ENCODE data around the gene HSPA6.

DNA sequence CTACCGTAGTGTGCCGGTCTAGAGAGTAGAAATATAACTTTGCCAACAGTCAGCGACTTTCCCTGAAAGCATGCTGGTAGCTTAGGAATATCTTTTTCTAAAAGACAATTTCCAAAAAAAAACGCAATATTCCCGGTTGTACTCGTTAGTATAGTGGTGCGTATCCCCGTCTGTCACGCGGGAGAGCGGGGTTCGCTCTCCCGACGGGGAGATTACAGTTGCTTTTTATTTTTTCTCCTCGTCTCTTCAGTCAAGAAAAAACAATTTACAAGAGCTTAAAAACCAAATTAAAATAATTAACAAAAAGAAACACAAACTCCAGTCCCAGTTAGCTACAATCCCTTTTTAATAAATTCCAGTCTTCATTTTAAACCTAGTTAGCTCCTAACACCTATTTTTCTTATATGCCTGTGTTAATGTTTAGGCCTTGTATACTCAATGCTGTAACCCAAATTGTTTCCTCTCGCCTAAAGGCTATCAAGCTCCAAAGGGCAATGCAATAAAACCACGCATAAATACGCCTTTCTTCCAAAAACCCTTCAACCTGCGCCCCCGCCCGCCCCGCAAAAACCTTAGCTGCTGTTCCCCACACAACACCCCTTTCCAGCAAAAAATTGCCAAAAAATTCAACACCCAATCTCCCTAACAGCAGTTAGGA lies 7.8 kb downstream of the HSPA6 start:
- TF ChIP-seq, protein P1, sequence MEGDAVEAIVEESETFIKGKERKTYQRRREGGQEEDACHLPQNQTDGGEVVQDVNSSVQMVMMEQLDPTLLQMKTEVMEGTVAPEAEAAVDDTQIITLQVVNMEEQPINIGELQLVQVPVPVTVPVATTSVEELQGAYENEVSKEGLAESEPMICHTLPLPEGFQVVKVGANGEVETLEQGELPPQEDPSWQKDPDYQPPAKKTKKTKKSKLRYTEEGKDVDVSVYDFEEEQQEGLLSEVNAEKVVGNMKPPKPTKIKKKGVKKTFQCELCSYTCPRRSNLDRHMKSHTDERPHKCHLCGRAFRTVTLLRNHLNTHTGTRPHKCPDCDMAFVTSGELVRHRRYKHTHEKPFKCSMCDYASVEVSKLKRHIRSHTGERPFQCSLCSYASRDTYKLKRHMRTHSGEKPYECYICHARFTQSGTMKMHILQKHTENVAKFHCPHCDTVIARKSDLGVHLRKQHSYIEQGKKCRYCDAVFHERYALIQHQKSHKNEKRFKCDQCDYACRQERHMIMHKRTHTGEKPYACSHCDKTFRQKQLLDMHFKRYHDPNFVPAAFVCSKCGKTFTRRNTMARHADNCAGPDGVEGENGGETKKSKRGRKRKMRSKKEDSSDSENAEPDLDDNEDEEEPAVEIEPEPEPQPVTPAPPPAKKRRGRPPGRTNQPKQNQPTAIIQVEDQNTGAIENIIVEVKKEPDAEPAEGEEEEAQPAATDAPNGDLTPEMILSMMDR (IDR thresholded peaks at IDR 0.05; ENCODE audit: low read depth, low read length): no peak
- no peak for TF ChIP-seq EZH2phosphoT487 (IDR thresholded peaks at IDR 0.05; ENCODE audit: low read depth)
